ENCODE results near the gene EFCAB5.
A peak's percentile ranks its signal among the peaks of the same experiment; 100 is the strongest.
"Not testable (repeated sequence)": the region's sequence is repeated elsewhere in the genome, so short reads cannot be mapped to it uniquely, and the experiment has no call there.

Gene EFCAB5

GRCh38 chr17:30021708-30022317 is 80.4 kb downstream of the EFCAB5 start:
- peak; percentile 68 for DNase-seq

- DNase-seq = not testable (repeated sequence)
Measured at GRCh38 chr17:30025325-30025724, 83.9 kb downstream of the EFCAB5 start.

GRCh38 chr17:30027676-30028075 is 86.2 kb downstream of the EFCAB5 start:
- no peak for DNase-seq

GRCh38 chr17:30031214-30031869 is 89.9 kb downstream of the EFCAB5 start:
- no peak for DNase-seq

GRCh38 chr17:30035369-30035768 is 93.9 kb downstream of the EFCAB5 start:
- DNase-seq = no peak

- not testable (repeated sequence) for DNase-seq
Measured at GRCh38 chr17:30040719-30041518, 99.5 kb downstream of the EFCAB5 start.

- no peak for DNase-seq
Measured at GRCh38 chr17:30041551-30041950, 100.1 kb downstream of the EFCAB5 start.

GRCh38 chr17:30062372-30062771 is 120.9 kb downstream of the EFCAB5 start:
- DNase-seq = no peak

GRCh38 chr17:30064738-30065137 is 123.3 kb downstream of the EFCAB5 start:
- DNase-seq = no peak

- no peak for DNase-seq
Measured at GRCh38 chr17:30068465-30068864, 127.0 kb downstream of the EFCAB5 start.

GRCh38 chr17:30074254-30074653 is 132.8 kb downstream of the EFCAB5 start:
- DNase-seq = no peak

GRCh38 chr17:30074730-30075129 is 133.3 kb downstream of the EFCAB5 start:
- no peak for DNase-seq

GRCh38 chr17:30082773-30083172 is 141.3 kb downstream of the EFCAB5 start:
- DNase-seq = no peak

- DNase-seq = no peak
Measured at GRCh38 chr17:30084788-30085187, 143.4 kb downstream of the EFCAB5 start.

- DNase-seq = no peak
Measured at GRCh38 chr17:30086896-30087295, 145.5 kb downstream of the EFCAB5 start.

- not testable (repeated sequence) for DNase-seq
Measured at GRCh38 chr17:30087431-30087830, 146.0 kb downstream of the EFCAB5 start.

GRCh38 chr17:30091121-30091670 is 149.8 kb downstream of the EFCAB5 start:
- no peak for DNase-seq

- no peak for DNase-seq
Measured at GRCh38 chr17:30091771-30092170, 150.3 kb downstream of the EFCAB5 start.

GRCh38 chr17:30092886-30093285 is 151.5 kb downstream of the EFCAB5 start:
- DNase-seq = no peak

GRCh38 chr17:30093463-30094147 is 152.2 kb downstream of the EFCAB5 start:
- DNase-seq = peak; percentile 66

GRCh38 chr17:30095507-30096244 is 154.2 kb downstream of the EFCAB5 start:
- DNase-seq = peak; percentile 53

- DNase-seq = no peak
Measured at GRCh38 chr17:30101686-30102390, 160.4 kb downstream of the EFCAB5 start.
